CD4-positive, CD25-positive, alpha-beta regulatory T cell (primary cell): ENCODE results near the gene RHOBTB3. TPM values are rescaled to one million over a fixed set of nuclear protein-coding genes. Genes with fewer than 3 reads are reported as not detected.
"Not testable (repeated sequence)": the region's sequence is repeated elsewhere in the genome, so short reads cannot be mapped to it uniquely, and the experiment has no call there.

Experiments used
- ATAC-seq, 2 donors: fragments of 150-1000 bp; cut with Tn5 transposase; one replicate each; pipeline ENCODE4 v1.10.0; 2021; ENCODE audit warnings: low read depth in 2 of 2, moderate number of reproducible peaks in 2 of 2, moderate library complexity in 1 of 2
- DNase-seq, 3 donors: peaks; one replicate each; pipeline versions ENCODE4 v3.0.0 to v3.0.0-alpha.2; 2012 to 2022; ENCODE audit warnings: mixed read lengths in 1 of 3
- H3K27ac ChIP-seq: one replicate; pipeline ENCODE4 v1.7.0; 2013; ENCODE audit warnings: mild to moderate bottlenecking, low read length; ENCODE audit not compliant: insufficient read depth, poor library complexity, severe bottlenecking
- H3K27me3 ChIP-seq: one replicate; pipeline ENCODE4 v1.7.0; 2013; ENCODE audit warnings: low read length; ENCODE audit not compliant: control insufficient read depth, insufficient read depth
- H3K36me3 ChIP-seq: one replicate; pipeline ENCODE4 v1.7.0; 2013; ENCODE audit warnings: mild to moderate bottlenecking, low read length, moderate library complexity; ENCODE audit not compliant: control insufficient read depth, insufficient read depth
- H3K4me1 ChIP-seq: 2 replicates; pipeline ENCODE4 v1.7.0; 2013; ENCODE audit warnings: mild to moderate bottlenecking, low read length; ENCODE audit not compliant: insufficient read depth, control insufficient read depth, poor library complexity, severe bottlenecking
- H3K4me3 ChIP-seq: one replicate; pipeline ENCODE4 v1.7.0; 2013; ENCODE audit warnings: low read depth, mild to moderate bottlenecking, low read length, moderate library complexity
- H3K9me3 ChIP-seq, 2 experiments: 1 replicate in 1 of 2; 2 replicates in 1 of 2; pipeline ENCODE4 v1.7.0; 2013; ENCODE audit warnings: low read length in 2 of 2, mild to moderate bottlenecking in 1 of 2, moderate library complexity in 1 of 2; ENCODE audit not compliant: control insufficient read depth in 2 of 2
- H3K27ac Mint-ChIP-seq, 3 donors: one replicate each; pipeline ENCODE4 v1.8.0; 2020 to 2022; ENCODE audit warnings: mild to moderate bottlenecking in 3 of 3, mixed read lengths in 3 of 3, moderate library complexity in 2 of 3
- H3K27me3 Mint-ChIP-seq: one replicate; pipeline ENCODE4 v1.8.0; 2022; ENCODE audit warnings: mild to moderate bottlenecking, mixed read lengths
- H3K36me3 Mint-ChIP-seq: one replicate; pipeline ENCODE4 v1.8.0; 2020; ENCODE audit warnings: mixed read lengths
- H3K4me1 Mint-ChIP-seq, 4 donors: one replicate each; pipeline ENCODE4 v1.8.0; 2020 to 2022; ENCODE audit warnings: mixed read lengths in 4 of 4, mild to moderate bottlenecking in 1 of 4
- H3K4me3 Mint-ChIP-seq, 4 donors: one replicate each; pipeline ENCODE4 v1.8.0; 2020 to 2022; ENCODE audit warnings: mild to moderate bottlenecking in 4 of 4, mixed read lengths in 4 of 4, moderate library complexity in 3 of 4
- H3K9me3 Mint-ChIP-seq, 7 donors: one replicate each; pipeline ENCODE4 v1.8.0; 2020 to 2022; ENCODE audit warnings: mixed read lengths in 7 of 7, mild to moderate bottlenecking in 3 of 7, moderate library complexity in 2 of 7
- polyA plus RNA-seq, 4 donors: library from polyadenylated mRNA; unstranded; fragments of 300-500 nt; fragmentation: Illumina TruSeq; gene quantifications; one replicate each; pipeline ENCODE4 v1.2.3, GENCODE V29; 2021
- total RNA-seq: library from RNA; stranded (reverse); gene quantifications from one replicate; pipeline ENCODE4 v1.2.3, GENCODE V29; 2022

Gene RHOBTB3
- total and polyA plus RNA-seq, 5 donors from 2014 or later = 1.4 to 2.8 (median 2.6) TPM

GRCh38 chr5:95699337-95699736 is 31.8 kb upstream of the RHOBTB3 start:
- Mint-ChIP-seq H3K9me3 (peaks cover 0 to 4% (median 0%) of the 10 kb centered on the region in 7 donors), H3K4me1 (no peaks in the 10 kb centered on the region), H3K27ac (no peak overlapping the region), H3K27me3 (peaks cover 48% of the 10 kb centered on the region), H3K4me3 (no peak overlapping the region), H3K36me3 (no peaks in the 10 kb centered on the region)
- DNase-seq (no peak), ATAC-seq (no peak)
- Histone ChIP-seq H3K27ac (no peak overlapping the region), H3K36me3 (no peaks in the 10 kb centered on the region), H3K9me3 (no peaks in the 10 kb centered on the region), H3K4me1 (no peaks in the 10 kb centered on the region), H3K4me3 (no peak overlapping the region), H3K27me3 (peaks cover 28% of the 10 kb centered on the region)

- Mint-ChIP-seq H3K9me3 (peaks cover 0 to 4% (median 0%) of the 10 kb centered on the region in 7 donors), H3K4me1 (no peaks in the 10 kb centered on the region), H3K27me3 (peaks cover 51% of the 10 kb centered on the region), H3K4me3 (no peak overlapping the region), H3K36me3 (no peaks in the 10 kb centered on the region), H3K27ac (no peak overlapping the region)
- DNase-seq (no peak), ATAC-seq (no peak)
- Histone ChIP-seq H3K4me1 (no peaks in the 10 kb centered on the region), H3K36me3 (no peaks in the 10 kb centered on the region), H3K4me3 (no peak overlapping the region), H3K27ac (no peak overlapping the region), H3K27me3 (peaks cover 25% of the 10 kb centered on the region), H3K9me3 (no peaks in the 10 kb centered on the region)
Observed at GRCh38 chr5:95701074-95701473, 30.1 kb upstream of the RHOBTB3 start.

GRCh38 chr5:95704150-95704549 is 27.0 kb upstream of the RHOBTB3 start:
- Histone ChIP-seq H3K4me3 (no peak overlapping the region), H3K36me3 (no peaks in the 10 kb centered on the region), H3K4me1 (no peaks in the 10 kb centered on the region), H3K27ac (no peak overlapping the region), H3K27me3 (peaks cover 13% of the 10 kb centered on the region), H3K9me3 (no peaks in the 10 kb centered on the region)
- no peak for ATAC-seq
- Mint-ChIP-seq H3K9me3 (peaks cover 0 to 2% (median 0%) of the 10 kb centered on the region in 7 donors), H3K27me3 (peaks cover 47% of the 10 kb centered on the region), H3K36me3 (no peaks in the 10 kb centered on the region), H3K4me3 (no peak overlapping the region), H3K4me1 (no peaks in the 10 kb centered on the region), H3K27ac (no peak overlapping the region)
- no peak for DNase-seq

- not testable (repeated sequence) for H3K9me3 ChIP-seq, ATAC-seq, H3K27ac ChIP-seq, H3K4me3 Mint-ChIP-seq, H3K4me3 ChIP-seq, H3K27me3 ChIP-seq, H3K4me1 Mint-ChIP-seq, H3K36me3 ChIP-seq, H3K36me3 Mint-ChIP-seq, H3K9me3 Mint-ChIP-seq, DNase-seq, H3K4me1 ChIP-seq, H3K27ac Mint-ChIP-seq
- H3K27me3 Mint-ChIP-seq = peaks cover 34% of the 10 kb centered on the region
Observed at GRCh38 chr5:95706196-95706595, 24.9 kb upstream of the RHOBTB3 start.

- H3K36me3 Mint-ChIP-seq = no peaks in the 10 kb centered on the region
- Histone ChIP-seq H3K27me3 (peaks cover 3% of the 10 kb centered on the region), H3K4me3 (no peak overlapping the region), H3K9me3 (no peaks in the 10 kb centered on the region), H3K4me1 (no peaks in the 10 kb centered on the region), H3K36me3 (no peaks in the 10 kb centered on the region), H3K27ac (no peak overlapping the region)
- ATAC-seq (no peak), DNase-seq (no peak)
- no peaks in the 10 kb centered on the region for H3K9me3 Mint-ChIP-seq
- H3K4me3 Mint-ChIP-seq = no peak overlapping the region
- H3K4me1 Mint-ChIP-seq = no peaks in the 10 kb centered on the region
- H3K27me3 Mint-ChIP-seq = peaks cover 32% of the 10 kb centered on the region
- no peak overlapping the region for H3K27ac Mint-ChIP-seq
Observed at GRCh38 chr5:95707055-95707454, 24.1 kb upstream of the RHOBTB3 start.

- H3K27ac Mint-ChIP-seq, H3K4me3 ChIP-seq, H3K36me3 ChIP-seq, H3K27ac ChIP-seq, DNase-seq, H3K4me1 ChIP-seq, H3K9me3 ChIP-seq, H3K4me3 Mint-ChIP-seq, H3K9me3 Mint-ChIP-seq, ATAC-seq, H3K36me3 Mint-ChIP-seq, H3K27me3 ChIP-seq, H3K4me1 Mint-ChIP-seq: not testable (repeated sequence)
- peaks cover 26% of the 10 kb centered on the region for H3K27me3 Mint-ChIP-seq
Observed at GRCh38 chr5:95707534-95708188, 23.5 kb upstream of the RHOBTB3 start.

GRCh38 chr5:95708876-95709275 is 22.3 kb upstream of the RHOBTB3 start:
- H3K4me3 Mint-ChIP-seq = no peak overlapping the region
- Histone ChIP-seq H3K4me1 (no peaks in the 10 kb centered on the region), H3K9me3 (no peaks in the 10 kb centered on the region), H3K36me3 (no peaks in the 10 kb centered on the region), H3K27me3 (peaks cover 2% of the 10 kb centered on the region), H3K27ac (no peak overlapping the region), H3K4me3 (no peak overlapping the region)
- H3K4me1 Mint-ChIP-seq = no peaks in the 10 kb centered on the region
- no peaks in the 10 kb centered on the region for H3K36me3 Mint-ChIP-seq
- no peak overlapping the region for H3K27ac Mint-ChIP-seq
- DNase-seq = no peak
- no peak for ATAC-seq
- H3K27me3 Mint-ChIP-seq = peaks cover 25% of the 10 kb centered on the region
- H3K9me3 Mint-ChIP-seq = peaks cover 0 to 3% (median 0%) of the 10 kb centered on the region in 7 donors

- no peak overlapping the region for H3K27ac ChIP-seq
- DNase-seq (no peak), ATAC-seq (no peak)
- H3K9me3 Mint-ChIP-seq = peaks cover 0 to 3% (median 0%) of the 10 kb centered on the region in 7 donors
- H3K9me3 ChIP-seq = no peaks in the 10 kb centered on the region
- H3K4me3 ChIP-seq = no peak overlapping the region
- H3K36me3 Mint-ChIP-seq = no peaks in the 10 kb centered on the region
- no peaks in the 10 kb centered on the region for H3K36me3 ChIP-seq
- H3K4me1 ChIP-seq = no peaks in the 10 kb centered on the region
- no peaks in the 10 kb centered on the region for H3K27me3 ChIP-seq
- H3K4me3 Mint-ChIP-seq = no peak overlapping the region
- H3K27ac Mint-ChIP-seq = no peak overlapping the region
- no peaks in the 10 kb centered on the region for H3K4me1 Mint-ChIP-seq
- peaks cover 21% of the 10 kb centered on the region for H3K27me3 Mint-ChIP-seq
Observed at GRCh38 chr5:95709967-95710650, 21.0 kb upstream of the RHOBTB3 start.
